Astrocyte (in vitro differentiated cells and primary cell): ENCODE measurements around the gene ABCF1. TPM values are rescaled to one million over a fixed set of nuclear protein-coding genes. Genes with fewer than 3 reads are reported as not detected.

ENCODE experiments used
- DNase-seq: peaks from one replicate; pipeline ENCODE4 v3.0.0-alpha.2; 2010; ENCODE audit warnings: low read depth
- FAIRE-seq: peaks from 2 replicates; lab custom pipeline; 2011; peaks lifted over from hg19 to GRCh38; lab: Jason Lieb, UNC
- H2AFZ ChIP-seq: 2 replicates; pipeline ENCODE4 v1.6.0; 2012; ENCODE audit warnings: low read depth, low read length, inconsistent platforms
- H3K27ac ChIP-seq: 2 replicates; pipeline ENCODE4 v1.5.1; 2011; ENCODE audit warnings: low read depth, low read length, inconsistent platforms
- H3K27me3 ChIP-seq: 2 replicates; pipeline ENCODE4 v1.6.0; 2011; ENCODE audit warnings: low read length, inconsistent platforms; ENCODE audit not compliant: insufficient read depth
- H3K36me3 ChIP-seq: 2 replicates; pipeline ENCODE4 v1.5.1; 2011; ENCODE audit warnings: low read length, inconsistent platforms; ENCODE audit not compliant: insufficient read depth
- H3K4me1 ChIP-seq: 2 replicates; pipeline ENCODE4 v1.5.1; 2011; ENCODE audit warnings: low read length, inconsistent platforms; ENCODE audit not compliant: insufficient read depth
- H3K4me2 ChIP-seq: 2 replicates; pipeline ENCODE4 v1.6.0; 2012; ENCODE audit warnings: low read length, inconsistent platforms
- H3K4me3 ChIP-seq: 2 replicates; pipeline ENCODE4 v1.5.1; 2011; ENCODE audit warnings: low read depth, mild to moderate bottlenecking, low read length, inconsistent platforms; ENCODE audit not compliant: insufficient read depth
- H3K79me2 ChIP-seq: 2 replicates; pipeline ENCODE4 v1.6.0; 2012; ENCODE audit warnings: mild to moderate bottlenecking, low read length, inconsistent platforms; ENCODE audit not compliant: insufficient read depth
- H3K9ac ChIP-seq: 2 replicates; pipeline ENCODE4 v1.6.0; 2012; ENCODE audit warnings: mild to moderate bottlenecking, low read length, inconsistent platforms
- H3K9me3 ChIP-seq: 2 replicates; pipeline ENCODE4 v1.5.1; 2012; ENCODE audit warnings: low read depth, mild to moderate bottlenecking, low read length, inconsistent platforms; ENCODE audit not compliant: insufficient read depth
- H4K20me1 ChIP-seq: 2 replicates; pipeline ENCODE4 v1.6.0; 2012; ENCODE audit warnings: low read length, inconsistent platforms; ENCODE audit not compliant: insufficient read depth
- H3K27ac Mint-ChIP-seq: one replicate; pipeline ENCODE4 v1.8.0; 2021; ENCODE audit warnings: mild to moderate bottlenecking, mixed read lengths; ENCODE audit not compliant: unreplicated experiment
- H3K27me3 Mint-ChIP-seq: one replicate; pipeline ENCODE4 v1.8.0; 2021; ENCODE audit warnings: low read depth, mixed read lengths; ENCODE audit not compliant: unreplicated experiment
- H3K36me3 Mint-ChIP-seq: one replicate; pipeline ENCODE4 v1.8.0; 2021; ENCODE audit warnings: low read depth, mixed read lengths; ENCODE audit not compliant: unreplicated experiment
- H3K4me1 Mint-ChIP-seq: one replicate; pipeline ENCODE4 v1.8.0; 2021; ENCODE audit warnings: low read depth, mixed read lengths; ENCODE audit not compliant: unreplicated experiment
- H3K4me3 Mint-ChIP-seq: one replicate; pipeline ENCODE4 v1.8.0; 2021; ENCODE audit warnings: mild to moderate bottlenecking, moderate library complexity, mixed read lengths; ENCODE audit not compliant: unreplicated experiment
- H3K9me3 Mint-ChIP-seq: one replicate; pipeline ENCODE4 v1.8.0; 2021; ENCODE audit warnings: mild to moderate bottlenecking, mixed read lengths; ENCODE audit not compliant: unreplicated experiment
- EZH2 ChIP-seq: IDR thresholded peaks from 2 replicates; pipeline ENCODE4 v1.6.1; 2012; ENCODE audit warnings: mild to moderate bottlenecking, low read length, inconsistent platforms; ENCODE audit not compliant: insufficient read depth
- total RNA-seq: library from RNA; stranded (reverse); gene quantifications from 2 replicates; pipeline ENCODE4 v1.2.1, GENCODE V29; 2021
- TF ChIP-seq, protein P1 (sequence below): IDR thresholded peaks from 2 replicates; pipeline ENCODE4 v1.5.1; 2011; ENCODE audit warnings: low read depth, mild to moderate bottlenecking, inconsistent platforms, low read length, moderate library complexity; ENCODE audit not compliant: insufficient read depth

The ABCF1 gene
- total RNA-seq, 1 donor from 2014 or later, result 60.3 TPM

DNA sequence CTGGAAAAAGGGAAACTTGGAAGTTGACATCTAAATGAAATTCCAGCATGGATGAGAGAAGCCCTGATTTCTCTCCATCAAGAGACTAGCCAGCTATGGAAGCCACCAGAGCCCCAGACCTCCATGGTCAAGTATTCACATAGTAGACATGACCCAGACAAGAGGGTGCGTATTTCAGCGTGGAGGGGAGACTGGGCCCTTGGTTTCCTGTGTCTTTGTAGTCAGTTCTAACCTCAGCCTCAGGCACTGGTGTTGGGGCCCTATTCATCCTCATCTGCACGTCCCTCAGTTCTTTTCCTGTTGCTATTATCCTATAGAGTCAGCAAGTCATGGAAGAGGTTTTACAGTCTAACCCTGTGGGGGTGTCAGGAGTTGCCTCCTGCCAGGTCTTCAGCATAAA lies 27.4 kb upstream of the ABCF1 start:
- Mint-ChIP-seq H3K4me1 (peaks cover 13% of the 10 kb centered on the region), H3K27ac (peak overlapping the region; percentile 47), H3K4me3 (no peak overlapping the region), H3K27me3 (no peaks in the 10 kb centered on the region), H3K36me3 (peaks cover 14% of the 10 kb centered on the region), H3K9me3 (no peaks in the 10 kb centered on the region)
- H2AFZ ChIP-seq, result no peak overlapping the region
- TF ChIP-seq, protein P1, sequence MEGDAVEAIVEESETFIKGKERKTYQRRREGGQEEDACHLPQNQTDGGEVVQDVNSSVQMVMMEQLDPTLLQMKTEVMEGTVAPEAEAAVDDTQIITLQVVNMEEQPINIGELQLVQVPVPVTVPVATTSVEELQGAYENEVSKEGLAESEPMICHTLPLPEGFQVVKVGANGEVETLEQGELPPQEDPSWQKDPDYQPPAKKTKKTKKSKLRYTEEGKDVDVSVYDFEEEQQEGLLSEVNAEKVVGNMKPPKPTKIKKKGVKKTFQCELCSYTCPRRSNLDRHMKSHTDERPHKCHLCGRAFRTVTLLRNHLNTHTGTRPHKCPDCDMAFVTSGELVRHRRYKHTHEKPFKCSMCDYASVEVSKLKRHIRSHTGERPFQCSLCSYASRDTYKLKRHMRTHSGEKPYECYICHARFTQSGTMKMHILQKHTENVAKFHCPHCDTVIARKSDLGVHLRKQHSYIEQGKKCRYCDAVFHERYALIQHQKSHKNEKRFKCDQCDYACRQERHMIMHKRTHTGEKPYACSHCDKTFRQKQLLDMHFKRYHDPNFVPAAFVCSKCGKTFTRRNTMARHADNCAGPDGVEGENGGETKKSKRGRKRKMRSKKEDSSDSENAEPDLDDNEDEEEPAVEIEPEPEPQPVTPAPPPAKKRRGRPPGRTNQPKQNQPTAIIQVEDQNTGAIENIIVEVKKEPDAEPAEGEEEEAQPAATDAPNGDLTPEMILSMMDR, result no peak
- TF ChIP-seq EZH2, result no peak
- H3K79me2 ChIP-seq, result no peaks in the 10 kb centered on the region
- H4K20me1 ChIP-seq, result peaks cover 9% of the 10 kb centered on the region
- DNase-seq (no peak), FAIRE-seq (no peak)
- H3K27me3 ChIP-seq, result no peaks in the 10 kb centered on the region
- no peak overlapping the region for H3K27ac ChIP-seq
- H3K9me3 ChIP-seq, result no peaks in the 10 kb centered on the region
- H3K4me2 ChIP-seq, result no peak overlapping the region
- peaks cover 3% of the 10 kb centered on the region for H3K4me1 ChIP-seq
- no peak overlapping the region for H3K4me3 ChIP-seq
- peaks cover 2% of the 10 kb centered on the region for H3K36me3 ChIP-seq
- no peak overlapping the region for H3K9ac ChIP-seq

DNA sequence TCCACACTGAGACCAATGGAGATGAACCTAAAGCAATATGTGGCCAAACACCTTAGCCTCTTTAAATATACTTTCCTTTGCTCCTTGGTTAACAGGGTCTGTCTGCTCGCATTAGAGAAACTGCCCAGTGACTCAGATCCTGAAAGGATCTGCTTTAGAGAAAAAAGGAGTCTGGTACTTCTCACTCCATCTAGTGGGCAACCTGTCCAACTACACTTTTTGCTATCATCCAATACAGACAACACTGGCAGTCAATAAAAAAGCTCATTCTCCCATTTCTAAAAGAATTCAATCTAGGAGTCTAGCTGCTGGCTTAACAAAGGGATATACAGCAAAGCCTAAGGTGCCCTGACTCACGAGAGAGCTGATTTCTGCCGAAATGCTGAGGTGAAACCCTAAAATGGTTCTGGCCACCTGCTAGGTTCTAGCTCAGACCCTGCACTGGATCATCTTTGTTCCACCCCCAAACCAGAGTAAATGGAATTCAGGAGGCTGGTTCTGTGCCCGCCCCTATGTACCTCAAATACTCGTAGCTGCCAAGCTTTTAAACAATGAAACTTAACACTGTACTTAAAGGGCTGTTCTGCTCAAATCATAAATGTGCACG lies 26.5 kb upstream of the ABCF1 start:
- Histone ChIP-seq H3K36me3 (peaks cover 6% of the 10 kb centered on the region), H3K4me2 (no peak overlapping the region), H3K9ac (no peak overlapping the region), H2AFZ (no peak overlapping the region), H4K20me1 (peaks cover 11% of the 10 kb centered on the region), H3K4me1 (peaks cover 3% of the 10 kb centered on the region), H3K27ac (no peak overlapping the region), H3K79me2 (no peaks in the 10 kb centered on the region), H3K27me3 (no peaks in the 10 kb centered on the region), H3K9me3 (no peaks in the 10 kb centered on the region), H3K4me3 (no peak overlapping the region)
- FAIRE-seq, result peak; percentile 98
- no peak overlapping the region for H3K4me3 Mint-ChIP-seq
- no peaks in the 10 kb centered on the region for H3K9me3 Mint-ChIP-seq
- TF ChIP-seq EZH2, result no peak
- TF ChIP-seq, protein P1, result peak; percentile 85
- DNase-seq, result peak; percentile 56
- no peak overlapping the region for H3K27ac Mint-ChIP-seq
- no peaks in the 10 kb centered on the region for H3K27me3 Mint-ChIP-seq
- peaks cover 13% of the 10 kb centered on the region for H3K4me1 Mint-ChIP-seq
- peaks cover 18% of the 10 kb centered on the region for H3K36me3 Mint-ChIP-seq

DNA sequence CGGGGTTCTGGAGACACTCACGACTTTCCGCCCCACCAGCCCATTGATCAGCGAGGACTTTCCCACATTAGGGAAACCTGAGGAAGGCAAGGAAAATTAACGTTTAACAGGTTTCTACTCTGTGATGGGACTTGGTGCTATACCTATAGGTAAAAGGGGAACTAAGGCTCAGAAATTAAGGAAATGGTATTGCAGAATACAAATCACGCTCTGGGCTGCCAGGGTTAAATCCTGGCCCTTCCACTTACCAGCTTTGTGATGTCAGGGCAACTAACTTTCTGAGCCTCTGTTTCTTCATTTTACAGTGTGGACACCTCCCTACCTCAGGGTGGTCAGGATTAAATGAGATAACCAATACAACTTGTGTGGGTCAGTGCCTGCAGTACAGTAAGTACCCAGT lies 23.8 kb upstream of the ABCF1 start:
- H4K20me1 ChIP-seq, result peaks cover 16% of the 10 kb centered on the region
- no peaks in the 10 kb centered on the region for H3K27me3 ChIP-seq
- no peak overlapping the region for H3K27ac ChIP-seq
- peaks cover 13% of the 10 kb centered on the region for H3K4me1 Mint-ChIP-seq
- H2AFZ ChIP-seq, result no peak overlapping the region
- DNase-seq, result no peak
- peaks cover 14% of the 10 kb centered on the region for H3K36me3 ChIP-seq
- H3K27me3 Mint-ChIP-seq, result no peaks in the 10 kb centered on the region
- H3K27ac Mint-ChIP-seq, result no peak overlapping the region
- no peaks in the 10 kb centered on the region for H3K4me1 ChIP-seq
- H3K4me3 Mint-ChIP-seq, result no peak overlapping the region
- peaks cover 34% of the 10 kb centered on the region for H3K36me3 Mint-ChIP-seq
- no peaks in the 10 kb centered on the region for H3K79me2 ChIP-seq
- no peak overlapping the region for H3K9ac ChIP-seq
- H3K9me3 ChIP-seq, result no peaks in the 10 kb centered on the region
- no peak overlapping the region for H3K4me3 ChIP-seq
- no peak for TF ChIP-seq EZH2
- TF ChIP-seq, protein P1, result no peak
- no peak for FAIRE-seq
- H3K9me3 Mint-ChIP-seq, result no peaks in the 10 kb centered on the region
- no peak overlapping the region for H3K4me2 ChIP-seq
